Urothelium cell line (cell line): Measurements from ENCODE around the gene KLHL22.

ENCODE experiments used
- DNase-seq: peaks from one replicate; pipeline ENCODE4 v3.0.0; 2011; ENCODE audit warnings: low spot score, mixed read lengths
- FAIRE-seq: peaks from 2 replicates; lab custom pipeline; 2011; peaks lifted over from hg19 to GRCh38; lab: Jason Lieb, UNC

KLHL22 gene

GRCh38 chr22:20450551-20450906, 45.1 kb downstream of the KLHL22 start:
- DNase-seq (no peak), FAIRE-seq (no peak)

GRCh38 chr22:20449819-20450550, 45.6 kb downstream of the KLHL22 start:
- FAIRE-seq (peak; percentile 86), DNase-seq (no peak)

- FAIRE-seq (no peak), DNase-seq (no peak)
Measured at GRCh38 chr22:20448630-20449029, 47.0 kb downstream of the KLHL22 start.

GRCh38 chr22:20446383-20446970, 49.1 kb downstream of the KLHL22 start:
- FAIRE-seq (peak; percentile 65), DNase-seq (no peak)

- no peak for FAIRE-seq
- DNase-seq: no peak
Measured at GRCh38 chr22:20444325-20444724, 51.3 kb downstream of the KLHL22 start.

GRCh38 chr22:20442485-20443284, 52.9 kb downstream of the KLHL22 start:
- peak; percentile 86 for FAIRE-seq
- no peak for DNase-seq

GRCh38 chr22:20441631-20442484, 53.7 kb downstream of the KLHL22 start:
- FAIRE-seq (peak; percentile 91), DNase-seq (no peak)

- peak; percentile 65 for FAIRE-seq
Measured at GRCh38 chr22:20440637-20441591, 54.7 kb downstream of the KLHL22 start.

GRCh38 chr22:20439928-20440575, 55.5 kb downstream of the KLHL22 start:
- DNase-seq (no peak), FAIRE-seq (peak; percentile 13)

More at GRCh38 chr22:20440637-20441591, 54.7 kb downstream of the KLHL22 start:
- no peak for DNase-seq

GRCh38 chr22:20439556-20439927, 56.1 kb downstream of the KLHL22 start:
- no peak for DNase-seq
- no peak for FAIRE-seq

GRCh38 chr22:20438678-20439492, 56.7 kb downstream of the KLHL22 start:
- FAIRE-seq (peak; percentile 63), DNase-seq (peak; percentile 61)

GRCh38 chr22:20438427-20438677, 57.2 kb downstream of the KLHL22 start:
- FAIRE-seq (no peak), DNase-seq (no peak)

GRCh38 chr22:20437613-20438426, 57.8 kb downstream of the KLHL22 start, which contains the start of gene SCARF2:
Gene SCARF2 (minus strand): TSS chr22:20437825. CDS start chr22:20437754, 71 bp downstream.
- peak; percentile 81 for FAIRE-seq
- peak; percentile 95 for DNase-seq

- DNase-seq (peak; percentile 65), FAIRE-seq (peak; percentile 35)
Measured at GRCh38 chr22:20436768-20437612, 58.6 kb downstream of the KLHL22 start.

- DNase-seq (peak; percentile 82), FAIRE-seq (no peak)
Measured at GRCh38 chr22:20436307-20436767, 59.3 kb downstream of the KLHL22 start.

GRCh38 chr22:20435436-20436306, 59.9 kb downstream of the KLHL22 start:
- FAIRE-seq (peak; percentile 84), DNase-seq (no peak)
